Measurements from ENCODE around the gene RBM34.

RBM34 gene

GRCh38 chr1:235106457-235106856 lies 54.6 kb downstream of the RBM34 start:
- TF ChIP-seq CTCF (IDR thresholded peaks at IDR 0.05; ENCODE audit: insufficient read depth, missing control alignments): no peak
- FAIRE-seq (no peak), DNase-seq (ENCODE audit: insufficient read length, low spot score) (no peak)

DNA sequence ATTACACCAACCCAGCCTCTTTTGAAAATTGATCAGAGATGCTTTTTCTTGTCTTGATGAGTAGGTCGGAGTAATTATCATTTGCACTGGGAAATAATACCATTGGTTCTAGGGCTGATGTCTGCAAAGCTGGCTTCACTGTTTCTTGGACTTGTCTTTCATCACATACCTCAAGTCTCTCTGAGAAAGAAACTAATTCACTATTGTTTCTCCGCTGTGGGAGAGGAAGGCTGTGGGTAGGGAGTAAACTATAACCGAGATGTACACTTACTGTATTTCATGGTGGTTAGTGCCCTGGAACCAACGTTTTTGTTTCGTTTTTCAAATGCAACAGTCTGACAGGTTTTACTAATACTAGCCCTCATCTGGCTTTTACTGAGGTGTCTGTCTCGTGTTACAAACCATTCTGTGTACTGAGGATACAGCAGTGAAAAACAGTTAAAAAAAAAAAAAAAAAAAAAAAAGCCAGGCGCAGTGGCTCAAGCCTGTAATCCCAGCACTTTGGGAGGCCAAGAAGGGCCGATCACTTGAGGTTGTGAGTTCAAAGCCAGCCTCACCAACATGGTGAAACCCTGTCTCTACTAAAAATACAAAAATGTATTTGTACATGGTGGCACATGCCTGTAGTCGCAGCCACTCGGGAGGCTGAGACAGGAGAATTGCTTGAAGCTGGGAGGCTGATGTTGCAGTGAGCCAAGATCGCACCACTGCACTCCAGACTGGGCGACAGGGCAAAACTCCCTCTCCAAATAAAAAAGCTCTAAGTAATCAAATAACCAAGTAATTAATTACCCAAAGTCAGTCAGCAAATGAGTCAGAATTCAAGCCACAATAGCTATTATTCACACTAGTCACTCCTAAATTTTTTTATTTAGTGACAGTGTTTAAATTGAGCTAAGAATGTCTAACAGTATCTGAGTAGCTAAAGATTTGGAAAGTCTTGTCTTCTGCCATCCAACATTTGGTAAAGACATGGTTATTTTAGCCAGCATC lies 55.7 kb downstream of the RBM34 start:
- no peak for TF ChIP-seq CTCF (IDR thresholded peaks at IDR 0.05; ENCODE audit: insufficient read depth, missing control alignments)
- FAIRE-seq (no peak), DNase-seq (ENCODE audit: insufficient read length, low spot score) (no peak)

DNA sequence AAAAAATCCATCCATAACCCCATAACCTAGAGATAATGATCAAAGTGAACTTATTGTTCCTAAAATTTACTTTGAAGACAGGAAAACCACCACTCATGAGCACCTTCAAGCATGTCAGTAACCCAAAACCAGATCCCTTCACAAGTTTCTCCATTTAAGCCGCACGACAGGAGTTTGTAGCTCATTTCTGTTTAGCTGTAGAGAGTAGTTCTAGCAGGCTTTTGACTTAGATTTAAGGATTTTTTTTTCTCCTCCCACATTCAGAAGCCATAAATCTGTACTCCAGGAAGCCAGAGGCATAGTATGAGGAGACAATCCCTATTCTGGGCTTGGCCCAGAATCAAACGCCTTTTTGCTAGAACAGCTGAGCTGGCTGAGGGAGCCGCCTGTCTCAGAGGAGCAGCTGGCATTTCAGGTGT lies 58.0 kb downstream of the RBM34 start:
- DNase-seq (ENCODE audit: insufficient read length, low spot score) (no peak), FAIRE-seq (no peak)
- no peak for TF ChIP-seq CTCF (IDR thresholded peaks at IDR 0.05; ENCODE audit: insufficient read depth, missing control alignments)

GRCh38 chr1:235102259-235102582 lies 58.8 kb downstream of the RBM34 start:
- no peak for TF ChIP-seq CTCF (IDR thresholded peaks at IDR 0.05; ENCODE audit: insufficient read depth, missing control alignments)
- FAIRE-seq: no peak
- no peak for DNase-seq (ENCODE audit: insufficient read length, low spot score)

DNA sequence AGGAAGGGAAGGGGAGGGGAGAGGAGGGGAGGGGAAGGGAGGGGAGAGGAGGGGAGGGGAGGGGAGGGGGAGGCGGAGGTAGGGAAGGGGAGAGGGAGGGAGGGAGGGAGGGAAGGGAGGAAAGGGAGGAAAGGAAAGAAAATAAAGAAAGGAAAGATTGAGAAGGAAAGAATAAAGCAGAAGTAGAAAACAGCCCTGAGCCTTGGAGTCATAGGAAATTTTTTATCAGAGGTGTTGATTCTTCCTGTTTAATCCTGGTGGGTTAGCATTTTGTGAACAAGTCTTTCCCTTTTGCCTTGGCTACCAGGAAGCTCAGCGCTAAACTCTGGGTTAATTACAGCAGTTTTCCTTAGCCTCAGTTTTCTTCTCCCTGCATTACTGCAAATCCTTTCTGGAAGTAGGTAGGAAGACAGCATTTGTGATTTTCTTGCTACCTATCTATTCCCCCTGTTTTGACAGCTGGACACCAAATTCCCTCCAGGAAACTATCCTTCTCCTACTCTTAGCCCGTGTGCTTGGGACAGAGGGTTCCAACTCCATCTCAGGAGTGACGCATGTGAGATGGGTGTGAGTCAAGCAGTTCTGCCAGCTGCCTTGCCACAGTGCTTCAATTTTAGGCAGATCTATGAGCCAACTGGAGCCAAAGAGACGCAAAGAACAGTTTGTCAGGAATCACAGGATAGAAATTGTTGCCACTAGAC lies 59.3 kb downstream of the RBM34 start:
- FAIRE-seq (no peak), DNase-seq (ENCODE audit: insufficient read length, low spot score) (no peak)
- no peak for TF ChIP-seq CTCF (IDR thresholded peaks at IDR 0.05; ENCODE audit: insufficient read depth, missing control alignments)

- DNase-seq (ENCODE audit: insufficient read length, low spot score) (no peak), FAIRE-seq (no peak)
- TF ChIP-seq CTCF (IDR thresholded peaks at IDR 0.05; ENCODE audit: insufficient read depth, missing control alignments): no peak
Measured at GRCh38 chr1:235100194-235100772, 60.8 kb downstream of the RBM34 start.
